Fibroblast of skin of right quadriceps (primary cell): ENCODE data around the gene RAB36.
A peak's percentile ranks its signal among the peaks of the same experiment; 100 is the strongest.

ENCODE experiments used
- DNase-seq: peaks from one replicate; pipeline ENCODE4 v3.0.0-alpha.2; 2013

RAB36 gene, protein sequence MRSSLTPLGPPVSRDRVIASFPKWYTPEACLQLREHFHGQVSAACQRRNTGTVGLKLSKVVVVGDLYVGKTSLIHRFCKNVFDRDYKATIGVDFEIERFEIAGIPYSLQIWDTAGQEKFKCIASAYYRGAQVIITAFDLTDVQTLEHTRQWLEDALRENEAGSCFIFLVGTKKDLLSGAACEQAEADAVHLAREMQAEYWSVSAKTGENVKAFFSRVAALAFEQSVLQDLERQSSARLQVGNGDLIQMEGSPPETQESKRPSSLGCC

GRCh38 chr22:23144932-23145877 is at the start of gene RAB36:
RAB36 (plus strand) TSS chr22:23145477; CDS start chr22:23146617, 1,140 bp downstream.
- DNase-seq: peak; percentile 98

DNA sequence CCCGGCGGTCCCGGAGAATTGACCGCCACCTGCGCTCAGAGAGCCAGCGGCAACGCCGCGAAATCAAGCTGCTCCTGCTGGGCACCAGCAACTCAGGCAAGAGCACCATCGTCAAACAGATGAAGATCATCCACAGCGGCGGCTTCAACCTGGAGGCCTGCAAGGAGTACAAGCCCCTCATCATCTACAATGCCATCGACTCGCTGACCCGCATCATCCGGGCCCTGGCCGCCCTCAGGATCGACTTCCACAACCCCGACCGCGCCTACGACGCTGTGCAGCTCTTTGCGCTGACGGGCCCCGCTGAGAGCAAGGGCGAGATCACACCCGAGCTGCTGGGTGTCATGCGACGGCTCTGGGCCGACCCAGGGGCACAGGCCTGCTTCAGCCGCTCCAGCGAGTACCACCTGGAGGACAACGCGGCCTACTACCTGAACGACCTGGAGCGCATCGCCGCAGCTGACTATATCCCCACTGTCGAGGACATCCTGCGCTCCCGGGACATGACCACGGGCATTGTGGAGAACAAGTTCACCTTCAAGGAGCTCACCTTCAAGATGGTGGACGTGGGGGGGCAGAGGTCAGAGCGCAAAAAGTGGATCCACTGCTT is 49.4 kb upstream of the RAB36 start:
- DNase-seq: no peak

- DNase-seq: no peak
Measured at GRCh38 chr22:23097412-23098229, 47.7 kb upstream of the RAB36 start.

DNA sequence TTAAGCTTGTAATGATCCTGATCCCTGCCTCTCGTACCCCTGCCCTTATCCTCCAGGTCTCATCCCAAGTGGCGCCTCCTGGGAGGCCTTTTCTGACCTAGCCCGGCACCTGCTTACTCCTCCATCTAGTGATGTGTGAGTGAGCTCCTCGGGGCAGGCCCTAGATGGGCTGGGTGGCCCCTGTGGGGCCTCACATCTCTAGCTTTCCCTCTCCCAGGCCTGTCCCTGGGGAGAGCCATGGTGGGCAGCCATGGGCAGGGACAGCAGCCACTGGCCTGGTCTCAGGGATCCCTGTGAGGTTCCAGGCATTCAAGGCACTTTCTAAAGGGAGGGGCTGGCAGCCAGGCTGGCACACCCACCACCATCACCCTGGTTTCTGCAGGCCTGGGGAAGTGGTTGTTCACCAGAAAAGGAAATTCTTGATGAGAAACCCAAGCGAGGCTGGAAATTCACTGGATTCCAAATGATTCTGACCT is 47.0 kb upstream of the RAB36 start:
- DNase-seq: no peak

- DNase-seq: no peak
Measured at GRCh38 chr22:23098718-23099530, 46.4 kb upstream of the RAB36 start.

DNA sequence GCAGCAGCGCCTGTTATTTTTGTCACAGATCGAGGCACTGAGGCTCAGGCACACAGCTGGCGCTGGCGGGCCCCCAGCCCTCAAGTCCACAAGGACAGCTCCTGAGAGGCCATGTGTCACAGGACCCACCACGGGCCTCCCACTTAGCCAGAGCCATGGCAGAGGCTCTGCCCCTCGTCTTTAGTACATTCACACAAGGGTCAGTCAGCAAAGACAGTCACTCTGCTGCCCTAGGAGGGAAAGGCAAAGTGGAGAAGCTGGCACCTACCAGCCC is 45.8 kb upstream of the RAB36 start:
- no peak for DNase-seq

GRCh38 chr22:23100124-23100801 is 45.0 kb upstream of the RAB36 start:
- no peak for DNase-seq

DNA sequence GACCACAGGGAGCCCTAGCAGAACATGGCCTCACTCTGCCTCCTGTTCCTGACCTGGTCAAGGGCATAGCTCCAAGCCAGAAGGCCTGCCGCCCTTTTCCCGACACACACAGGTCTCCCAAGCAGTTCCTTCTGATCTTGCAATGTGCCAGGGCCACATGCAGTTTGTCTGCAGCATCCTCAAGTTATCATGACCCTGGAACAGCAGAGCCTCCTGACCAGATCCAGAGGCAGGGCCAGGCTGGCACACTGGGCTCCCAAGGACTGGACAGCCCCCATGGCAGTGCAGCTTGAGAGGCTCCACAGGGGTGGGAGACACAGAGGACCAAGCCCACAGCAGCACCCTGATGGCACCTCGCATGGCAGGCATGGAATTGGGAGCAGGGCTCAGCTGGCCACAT is 43.8 kb upstream of the RAB36 start:
- DNase-seq: no peak

GRCh38 chr22:23102002-23102655 is 43.1 kb upstream of the RAB36 start:
- no peak for DNase-seq

GRCh38 chr22:23102776-23103175 is 42.5 kb upstream of the RAB36 start:
- no peak for DNase-seq

DNA sequence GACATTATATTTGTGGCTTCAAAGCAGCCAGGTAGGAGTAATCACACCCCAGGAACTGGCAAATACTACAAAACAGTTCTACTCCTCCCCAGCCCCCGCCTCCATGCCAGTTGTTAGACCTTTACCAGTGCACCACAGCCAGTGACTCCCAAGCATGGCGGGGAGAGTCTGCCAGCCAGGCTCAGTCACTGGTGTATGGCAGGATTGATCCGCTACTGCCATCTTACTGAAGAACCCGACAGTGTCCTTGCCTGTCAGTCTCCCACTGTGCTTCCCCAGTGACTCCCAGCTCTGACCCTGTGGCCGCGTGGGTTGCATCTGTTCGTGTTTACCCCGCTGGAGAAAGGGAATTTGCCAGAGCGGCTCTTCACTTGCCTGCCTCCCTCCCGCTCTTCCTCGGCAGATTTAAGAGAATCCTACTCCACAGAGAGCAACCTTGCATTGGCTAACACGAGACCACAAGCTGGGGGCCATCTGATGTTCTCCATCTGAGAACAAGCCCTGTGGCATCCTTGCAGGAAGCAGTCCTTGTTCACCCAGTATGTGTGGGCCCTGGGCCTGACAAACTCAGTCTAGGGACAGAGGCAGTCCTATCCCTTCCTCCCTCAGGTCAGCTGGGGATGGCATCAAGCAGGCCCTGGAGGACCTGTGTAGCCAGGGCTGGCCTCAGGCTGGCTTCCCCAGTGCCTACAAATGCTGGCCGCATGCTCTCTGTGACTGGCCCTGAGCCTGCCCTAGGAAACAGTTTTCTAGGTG is 41.9 kb upstream of the RAB36 start:
- DNase-seq: no peak

DNA sequence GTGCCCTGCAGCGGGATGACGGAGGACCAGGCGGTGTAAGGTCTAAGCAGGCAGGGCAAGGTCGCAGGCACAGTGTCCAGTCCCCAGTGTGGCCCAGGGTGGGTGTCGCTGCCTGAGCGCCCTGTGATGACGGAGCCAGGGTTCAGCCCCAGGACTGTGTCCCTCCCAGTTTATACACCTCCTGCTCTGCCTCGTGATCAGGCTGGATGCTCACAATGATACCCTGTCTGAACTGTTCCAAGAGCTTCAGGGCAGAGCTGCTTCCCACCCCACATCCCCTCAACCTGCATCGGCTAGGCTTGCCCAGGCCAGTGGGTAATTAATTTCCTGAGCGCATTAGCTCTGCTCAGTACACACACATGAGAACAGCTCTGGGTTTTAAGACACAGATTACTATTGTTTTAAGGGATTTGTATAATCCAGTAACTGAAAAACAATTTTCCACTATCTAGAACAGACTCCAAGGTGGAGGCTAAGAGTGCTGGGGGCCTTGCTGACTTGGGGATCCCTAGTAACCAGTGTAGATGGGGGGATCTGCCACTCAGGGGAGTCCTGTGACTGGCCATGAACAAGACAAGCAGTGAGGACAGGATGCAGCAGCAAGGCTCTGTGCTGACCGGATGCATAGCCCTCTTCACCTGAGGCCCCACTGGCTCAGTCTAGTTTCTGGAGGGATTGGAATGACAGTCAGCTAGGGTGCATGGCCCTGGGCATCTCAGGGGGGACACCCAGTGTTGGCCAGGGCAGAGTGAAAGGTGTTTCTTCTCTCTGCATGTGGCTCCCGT is 40.9 kb upstream of the RAB36 start:
- no peak for DNase-seq

DNA sequence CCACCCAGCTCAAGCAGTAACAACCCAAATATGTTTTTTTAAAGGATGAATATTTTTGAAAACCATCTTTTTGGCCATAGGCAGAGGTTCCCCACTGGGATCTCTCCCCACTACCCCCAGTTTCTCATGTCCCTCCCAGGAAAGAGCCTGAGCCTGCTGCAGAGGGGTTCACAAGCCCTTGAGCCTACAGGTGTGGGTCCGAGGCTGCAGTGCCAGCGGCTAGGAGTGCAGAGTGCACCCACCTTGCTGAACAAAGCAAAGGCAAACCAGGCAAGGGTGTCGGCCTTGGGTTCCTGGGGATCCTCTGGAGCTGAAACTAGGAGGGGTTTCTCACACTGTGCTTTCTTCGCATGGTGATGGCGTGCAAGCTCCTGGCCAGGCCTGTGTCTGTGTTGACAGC is 40.0 kb upstream of the RAB36 start:
- DNase-seq: no peak

DNA sequence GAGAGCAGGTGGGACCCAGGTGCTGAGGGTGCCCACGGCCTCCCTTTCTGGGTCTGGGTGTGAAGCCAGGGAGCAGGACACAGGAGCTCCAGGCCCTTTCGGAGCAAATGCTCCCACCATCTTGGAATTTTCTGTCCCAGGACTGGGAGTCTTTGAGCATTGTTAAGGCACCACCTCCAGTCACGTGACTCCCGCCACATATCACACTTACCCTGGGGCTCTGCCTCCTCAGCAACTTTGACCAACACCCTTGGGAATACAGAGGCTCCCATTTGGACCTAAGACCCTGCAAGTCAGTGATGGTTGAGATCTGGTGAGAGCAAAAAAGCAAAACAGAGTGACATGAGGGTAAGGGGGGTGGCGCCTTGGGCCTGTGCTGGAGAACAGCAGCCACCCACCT is 39.4 kb upstream of the RAB36 start:
- DNase-seq: no peak

- no peak for DNase-seq
Measured at GRCh38 chr22:23106344-23106743, 38.9 kb upstream of the RAB36 start.

GRCh38 chr22:23106906-23107367 is 38.3 kb upstream of the RAB36 start:
- no peak for DNase-seq

DNA sequence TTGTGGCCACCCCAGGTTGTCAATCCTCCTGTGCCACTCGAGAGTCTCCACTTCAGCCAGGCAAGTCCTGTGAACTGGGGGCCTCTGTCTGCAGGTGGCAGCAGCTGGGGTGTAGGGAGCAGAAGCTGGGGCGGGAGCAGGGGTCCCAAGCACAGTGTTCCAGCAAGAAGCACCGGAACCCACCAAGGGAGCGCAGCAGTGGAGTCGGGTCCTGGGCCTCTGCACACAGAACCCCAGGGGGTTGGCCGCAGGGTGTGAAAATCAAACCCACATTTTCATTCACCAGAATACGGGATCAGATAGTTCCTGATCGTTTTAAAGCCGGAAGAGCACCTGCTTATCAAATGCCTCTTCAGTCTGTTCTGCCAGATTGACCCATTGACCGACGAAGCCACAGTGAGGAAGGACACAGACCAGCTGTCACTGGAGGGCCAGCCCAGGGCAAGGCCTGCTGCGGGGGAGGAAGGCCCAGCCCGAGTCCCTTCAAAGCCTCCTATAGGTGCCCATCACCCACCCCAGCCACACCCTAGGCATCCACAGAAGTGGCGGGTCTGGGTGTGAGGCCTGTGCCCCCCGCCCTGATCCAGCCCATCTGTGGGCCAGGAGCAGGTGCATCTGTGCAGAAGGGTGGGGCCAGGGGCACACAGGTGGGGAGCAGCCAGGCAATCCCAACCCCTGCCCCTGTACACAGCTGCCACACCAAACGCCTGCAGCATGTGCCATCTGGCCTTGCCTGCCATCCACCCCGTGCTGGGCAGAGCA is 37.6 kb upstream of the RAB36 start:
- no peak for DNase-seq
